H1 (cell line): ENCODE measurements around the gene ROM1. TPM values are rescaled to one million over a fixed set of nuclear protein-coding genes. Genes with fewer than 3 reads are reported as not detected.

ENCODE experiments used
- CTCF ChIA-PET: fragments of 300-600 bp; sonication (Branson Sonifier 250); formaldehyde crosslinking; loops from one replicate; lab custom pipeline; 2021; ENCODE audit not compliant: partially characterized antibody; lab: Charles Lee
- POLR2A ChIA-PET: fragments of 300-600 bp; sonication (Branson Sonifier 250); formaldehyde crosslinking; loops from one replicate; lab custom pipeline; 2021; ENCODE audit warnings: inconsistent platforms; ENCODE audit not compliant: partially characterized antibody; lab: Charles Lee
- DNase-seq, 2 experiments: peaks; one replicate each; pipeline versions ENCODE4 v3.0.0 to v3.0.0-alpha.2; 2010 to 2022; ENCODE audit warnings: low spot score in 2 of 2, low read depth in 1 of 2, mixed read lengths in 1 of 2
- FAIRE-seq: peaks from 2 replicates; lab custom pipeline; 2011; peaks lifted over from hg19 to GRCh38; lab: Jason Lieb, UNC
- H2AFZ ChIP-seq: 2 replicates; pipeline ENCODE4 v1.8.1; 2012; ENCODE audit warnings: low read length, inconsistent platforms
- H2AK5ac ChIP-seq: 2 replicates; pipeline ENCODE4 v1.6.1; 2013; ENCODE audit warnings: low read depth, low read length
- H2BK120ac ChIP-seq: replicated peaks from 2 replicates; pipeline ENCODE3; 2013; ENCODE audit warnings: low read depth, low read length, inconsistent platforms
- H2BK12ac ChIP-seq: 2 replicates; pipeline ENCODE4 v1.6.1; 2013; ENCODE audit warnings: low read depth, low read length
- H2BK15ac ChIP-seq: 2 replicates; pipeline ENCODE4 v1.6.1; 2013; ENCODE audit warnings: low read length
- H2BK20ac ChIP-seq: 2 replicates; pipeline ENCODE4 v1.6.1; 2013; ENCODE audit warnings: low read length
- H2BK5ac ChIP-seq: 2 replicates; pipeline ENCODE4 v1.6.1; 2013; ENCODE audit warnings: low read depth, low read length
- H3K14ac ChIP-seq: 2 replicates; pipeline ENCODE4 v1.6.1; 2013; ENCODE audit warnings: inconsistent platforms; ENCODE audit not compliant: insufficient read length
- H3K18ac ChIP-seq: 2 replicates; pipeline ENCODE4 v1.6.1; 2013; ENCODE audit warnings: low read length; ENCODE audit errors: extremely low read depth
- H3K23ac ChIP-seq: 2 replicates; pipeline ENCODE4 v1.6.1; 2013; ENCODE audit warnings: inconsistent platforms; ENCODE audit not compliant: insufficient read length
- H3K23me2 ChIP-seq: 2 replicates; pipeline ENCODE4 v1.6.1; 2013; ENCODE audit warnings: low read depth, low read length
- H3K27ac ChIP-seq: 2 replicates; pipeline ENCODE4 v1.6.1; 2011; ENCODE audit warnings: low read depth, low read length, inconsistent platforms
- H3K27me3 ChIP-seq, 4 experiments: replicated peaks in 1 of 4; 1 replicate in 1 of 4; 2 replicates in 3 of 4; pipeline versions ENCODE4 v1.6.1 to v1.8.1; 2011 to 2013; ENCODE audit warnings: low read length in 3 of 4, mild to moderate bottlenecking in 3 of 4, inconsistent platforms in 2 of 4, mixed read lengths in 2 of 4, moderate library complexity in 1 of 4; ENCODE audit not compliant: control insufficient read depth in 3 of 4, insufficient read depth in 3 of 4; ENCODE audit errors: extremely low read depth in 1 of 4
- H3K36me3 ChIP-seq, 4 experiments: 2 replicates each; pipeline versions ENCODE4 v1.6.1 to v1.8.1; 2011 to 2013; ENCODE audit warnings: mild to moderate bottlenecking in 4 of 4, low read length in 3 of 4, moderate library complexity in 2 of 4, control low read depth in 1 of 4, inconsistent platforms in 1 of 4; ENCODE audit not compliant: insufficient read depth in 4 of 4, control insufficient read depth in 2 of 4
- H3K4ac ChIP-seq: replicated peaks from 2 replicates; pipeline ENCODE3; 2013; ENCODE audit warnings: low read length, low read depth, mixed read lengths, inconsistent platforms; ENCODE audit not compliant: insufficient read length
- H3K4me1 ChIP-seq, 4 experiments: replicated peaks in 1 of 4; 1 replicate in 1 of 4; 2 replicates in 3 of 4; pipeline versions ENCODE4 v1.6.1 to v1.8.1; 2011 to 2013; ENCODE audit warnings: low read length in 3 of 4, inconsistent platforms in 2 of 4, mixed read lengths in 1 of 4; ENCODE audit not compliant: insufficient read depth in 4 of 4, control insufficient read depth in 3 of 4
- H3K4me2 ChIP-seq, 2 experiments: 2 replicates each; pipeline versions ENCODE4 v1.6.1 to v1.8.1; 2011 to 2013; ENCODE audit warnings: low read depth in 2 of 2, low read length in 2 of 2, control low read depth in 1 of 2, inconsistent platforms in 1 of 2, mild to moderate bottlenecking in 1 of 2; ENCODE audit not compliant: insufficient read depth in 1 of 2
- H3K4me3 ChIP-seq, 4 experiments: fragments of 200-600, 300-600 bp in 1 of 4; sonication (generic), shearing (Covaris generic), sonication (Bioruptor Twin) in 1 of 4; 2 replicates each; pipeline versions ENCODE4 v1.5.1 to v1.8.1; 2011 to 2016; ENCODE audit warnings: low read length in 4 of 4, low read depth in 3 of 4, control low read depth in 2 of 4, inconsistent platforms in 2 of 4, mild to moderate bottlenecking in 2 of 4, mixed read lengths in 1 of 4, moderate library complexity in 1 of 4; ENCODE audit not compliant: insufficient read depth in 2 of 4; ENCODE audit errors: extremely low read depth in 1 of 4
- H3K56ac ChIP-seq: replicated peaks from 2 replicates; pipeline ENCODE3; 2013; ENCODE audit warnings: low read depth, mild to moderate bottlenecking, mixed read lengths, low read length, inconsistent platforms; ENCODE audit not compliant: insufficient read length
- H3K79me1 ChIP-seq: 2 replicates; pipeline ENCODE4 v1.6.1; 2013; ENCODE audit warnings: low read depth, low read length, control low read depth
- H3K79me2 ChIP-seq, 2 experiments: 2 replicates each; pipeline versions ENCODE4 v1.6.1 to v1.8.1; 2012 to 2013; ENCODE audit warnings: low read length in 2 of 2, mild to moderate bottlenecking in 2 of 2, inconsistent platforms in 1 of 2; ENCODE audit not compliant: insufficient read depth in 2 of 2, control insufficient read depth in 1 of 2
- H3K9ac ChIP-seq, 4 experiments: replicated peaks in 1 of 4; 1 replicate in 1 of 4; 2 replicates in 3 of 4; pipeline versions ENCODE4 v1.6.1 to v1.8.1; 2011 to 2013; ENCODE audit warnings: low read depth in 3 of 4, low read length in 3 of 4, control low read depth in 2 of 4, mild to moderate bottlenecking in 2 of 4, moderate library complexity in 2 of 4, inconsistent platforms in 1 of 4; ENCODE audit errors: extremely low read depth in 1 of 4
- H3K9me3 ChIP-seq, 2 experiments: 2 replicates each; pipeline versions ENCODE4 v1.6.1 to v1.8.1; 2012 to 2013; ENCODE audit warnings: mild to moderate bottlenecking in 2 of 2, moderate library complexity in 2 of 2, control low read depth in 1 of 2, inconsistent platforms in 1 of 2, low read depth in 1 of 2, low read length in 1 of 2, mixed read lengths in 1 of 2; ENCODE audit not compliant: insufficient read depth in 2 of 2
- H4K20me1 ChIP-seq, 2 experiments: replicated peaks in 1 of 2; 2 replicates each; pipeline versions ENCODE3 to v1.8.1; 2011 to 2013; ENCODE audit warnings: inconsistent platforms in 2 of 2, low read length in 2 of 2, mild to moderate bottlenecking in 1 of 2; ENCODE audit not compliant: insufficient read depth in 2 of 2, control insufficient read depth in 1 of 2
- H4K5ac ChIP-seq: 2 replicates; pipeline ENCODE4 v1.6.1; 2013; ENCODE audit warnings: low read length, low read depth, mixed read lengths, inconsistent platforms; ENCODE audit not compliant: insufficient read length
- H4K8ac ChIP-seq: 2 replicates; pipeline ENCODE4 v1.8.0; 2013; ENCODE audit warnings: mild to moderate bottlenecking, moderate library complexity, low read length, inconsistent platforms; ENCODE audit not compliant: insufficient read depth; ENCODE audit errors: extremely low read depth
- H4K91ac ChIP-seq: replicated peaks from 2 replicates; pipeline ENCODE3; 2013; ENCODE audit warnings: low read length, mixed read lengths, inconsistent platforms; ENCODE audit not compliant: insufficient read length
- ASH2L ChIP-seq: fragments of 200-600, 300-600 bp; sonication (generic); IDR thresholded peaks from one replicate; pipeline ENCODE4 v1.7.1; 2017; ENCODE audit warnings: low read length
- CHD2 ChIP-seq: IDR thresholded peaks from 2 replicates; pipeline ENCODE4 v1.6.1; 2012; ENCODE audit warnings: low read length, improper control_type of control experiment
- CREB1 ChIP-seq: IDR thresholded peaks from 2 replicates; pipeline ENCODE4 v1.6.1; 2012; ENCODE audit warnings: inconsistent platforms
- KDM4A ChIP-seq: IDR thresholded peaks from one replicate; pipeline ENCODE4 v1.7.1; 2012; ENCODE audit warnings: low read depth, mild to moderate bottlenecking, moderate library complexity, low read length, inconsistent platforms; ENCODE audit not compliant: severe bottlenecking
- POU5F1 ChIP-seq: IDR thresholded peaks from 2 replicates; pipeline ENCODE4 v1.6.1; 2011; ENCODE audit warnings: low read depth, mild to moderate bottlenecking, low read length, moderate library complexity
- SIN3A ChIP-seq, 2 experiments: IDR thresholded peaks in 1 of 2; conservative IDR thresholded peaks in 1 of 2; 2 replicates each; pipeline ENCODE4 v1.6.1; 2011 to 2012; ENCODE audit warnings: low read length in 2 of 2, improper control_type of control experiment in 1 of 2, low read depth in 1 of 2, mild to moderate bottlenecking in 1 of 2
- WGBS, 2 experiments: shearing (Covaris generic) in 1 of 2; methylation state at CpG; one replicate each; pipeline versions ENCODE4 v1.1.6 to v1.1.7; 2013 to 2015; ENCODE audit warnings: low lambda C conversion rate in 2 of 2, mixed read lengths in 2 of 2, inconsistent platforms in 1 of 2, low coverage in 1 of 2, missing lambda C conversion rate in 1 of 2; ENCODE audit not compliant: insufficient replicate concordance in 2 of 2, insufficient coverage in 1 of 2, insufficient read length in 1 of 2; ENCODE audit errors: extremely low coverage in 1 of 2, missing lambda C conversion rate in 1 of 2; 5-methylcytosine and 5-hydroxymethylcytosine counted together
- polyA plus RNA-seq, 7 experiments: library from polyadenylated mRNA; depleted of rRNA in 3 of 7; stranded (reverse) in 5 of 7; unstranded in 2 of 7; fragments of >200 nt in 5 of 7; fragments of 200-250 nt in 2 of 7; gene quantifications; 1 replicate in 5 of 7; 2 replicates in 1 of 7; 4 replicates in 1 of 7; pipeline versions ENCODE4 v1.2.1 to v1.2.3, GENCODE V29; 2011 to 2013; ENCODE audit warnings: missing spikeins in 2 of 7, mixed read lengths in 2 of 7
- total RNA-seq: library from RNA; stranded (reverse); fragmentation: NEBNext Ultra II Directional; extraction: Animal tissue kit (Norgen Biotek cat#: 25700); gene quantifications from 2 replicates; pipeline ENCODE4 v1.2.1, GENCODE V29; 2021
- TF ChIP-seq, protein P1 (sequence below), 3 experiments: IDR thresholded peaks; 1 replicate in 2 of 3; 2 replicates in 1 of 3; pipeline versions ENCODE4 v1.5.1 to v1.6.1; 2011; ENCODE audit warnings: low read length in 3 of 3, mild to moderate bottlenecking in 3 of 3, inconsistent platforms in 2 of 3, low read depth in 1 of 3, moderate library complexity in 1 of 3; ENCODE audit not compliant: insufficient read depth in 1 of 3; ENCODE audit errors: control extremely low read depth in 1 of 3
- TF ChIP-seq, protein P2 (sequence below): IDR thresholded peaks from 2 replicates; pipeline ENCODE4 v1.6.1; 2012; ENCODE audit warnings: inconsistent platforms

The ROM1 gene
- total and polyA plus RNA-seq, 2 of the 8 experiments (the other 6 are each of a cell fraction or from before 2014, with no cell fraction given): 0.86 to 2.2 TPM

DNA sequence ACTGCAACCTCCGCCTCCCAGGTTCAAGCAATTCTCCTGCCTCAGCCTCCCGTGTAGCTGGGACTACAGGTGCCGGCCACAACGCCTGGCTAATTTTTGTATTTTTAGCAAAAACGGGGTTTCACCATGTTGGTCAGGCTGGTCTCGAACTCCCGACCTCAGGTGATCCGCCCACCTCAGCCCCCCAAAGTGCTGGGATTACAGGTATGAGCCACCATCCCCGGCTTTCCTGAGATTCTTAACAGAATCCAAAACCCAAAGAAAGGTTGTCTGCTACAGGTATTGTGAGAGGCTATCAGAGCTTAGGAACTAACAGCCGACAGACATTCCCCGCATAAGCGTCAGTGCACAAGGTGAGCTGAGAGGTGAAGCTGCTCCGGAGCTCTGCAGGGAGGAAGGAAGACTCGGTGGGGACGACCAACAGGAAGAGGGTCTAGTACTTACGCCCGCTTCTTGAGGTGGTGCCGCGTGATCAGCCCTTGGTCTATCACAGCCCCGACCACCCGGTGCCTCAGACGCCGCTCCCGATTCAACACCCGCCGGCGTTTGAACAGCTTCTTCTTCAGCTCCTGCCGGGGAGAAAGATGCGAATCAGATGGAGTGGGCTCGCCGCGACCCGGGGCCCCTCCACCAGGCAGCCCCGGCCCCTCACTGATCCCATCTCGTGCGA, 51.5 kb downstream of the ROM1 start:
- no peak for FAIRE-seq
- Histone ChIP-seq H4K91ac (peak overlapping the region; percentile 67), H3K36me3 (peaks cover 11 to 37% (median 20%) of the 10 kb centered on the region in 4 experiments), H3K56ac (peak overlapping the region; percentile 70), H3K27ac (peak overlapping the region; percentile 81), H3K9me3 (no peaks in the 10 kb centered on the region), H3K4me2 (peak overlapping the region; percentile 56 to 77), H3K4me3 (peak overlapping the region; percentile 83 to 98 (median 95)), H2BK15ac (no peak overlapping the region), H3K4ac (peak overlapping the region; percentile 65), H3K23ac (no peak overlapping the region), H3K18ac (peak overlapping the region; percentile 75), H3K79me2 (peaks cover 7 to 33% of the 10 kb centered on the region in 2 experiments; a peak in 3 of 4 replicates), H3K79me1 (peaks cover 5% of the 10 kb centered on the region), H4K20me1 (peaks cover 5 to 6% of the 10 kb centered on the region in 2 experiments), H2BK120ac (no peak overlapping the region), H2BK20ac (no peak overlapping the region), H2BK5ac (peak overlapping the region; percentile 58), H2BK12ac (0 out of 2 replicates have a peak overlapping the region, but pooled peaks have one; percentile 39), H3K9ac (peak overlapping the region; percentile 76 to 88 (median 82)), H4K8ac (peak overlapping the region; percentile 97), H3K4me1 (peaks cover 4 to 11% (median 8%) of the 10 kb centered on the region in 4 experiments), H2AFZ (no peak overlapping the region), H3K27me3 (no peaks in the 10 kb centered on the region), H2AK5ac (0 out of 2 replicates have a peak overlapping the region, but pooled peaks have one; percentile 26), H3K23me2 (peaks cover 12% of the 10 kb centered on the region), H4K5ac (peak overlapping the region; percentile 91), H3K14ac (no peak overlapping the region)
- WGBS, 2 experiments: 3% methylated on average over 36 of the region's 36 CpGs; no CpG with 5 or more reads in 1 of the 2 experiments
- DNase-seq: no peak
- ChIA-PET CTCF (interaction anchor here (0.7 to 1.9 kb wide), 17 partner anchors 9 to 287 kb away, joined by 3 to 6 read pairs (median 3); partner anchors contain the start of genes B3GAT3, BSCL2, GNG3 and INTS5), POLR2A (interaction anchor here (0.6 to 61.4 kb wide), 69 partner anchors 4 to 1666 kb away, joined by 3 to 2041 read pairs (median 6); partner anchors contain the start of genes B3GAT3, BSCL2, C11orf98 and CSKMT)
- TF ChIP-seq SIN3A (conservative IDR thresholded peaks at IDR 0.05 in 1 of 2, IDR thresholded peaks at IDR 0.05 in 1 of 2; ENCODE audit: low read depth in 1 of 2, low read length in 2 of 2) (peak in 1 of 2 experiments; percentile 53; a peak in 2 of 4 replicates), KDM4A (peak; percentile 43), ASH2L (peak; percentile 41), CREB1 (no peak), CHD2 (no peak), POU5F1 (no peak)
- TF ChIP-seq, protein P1, sequence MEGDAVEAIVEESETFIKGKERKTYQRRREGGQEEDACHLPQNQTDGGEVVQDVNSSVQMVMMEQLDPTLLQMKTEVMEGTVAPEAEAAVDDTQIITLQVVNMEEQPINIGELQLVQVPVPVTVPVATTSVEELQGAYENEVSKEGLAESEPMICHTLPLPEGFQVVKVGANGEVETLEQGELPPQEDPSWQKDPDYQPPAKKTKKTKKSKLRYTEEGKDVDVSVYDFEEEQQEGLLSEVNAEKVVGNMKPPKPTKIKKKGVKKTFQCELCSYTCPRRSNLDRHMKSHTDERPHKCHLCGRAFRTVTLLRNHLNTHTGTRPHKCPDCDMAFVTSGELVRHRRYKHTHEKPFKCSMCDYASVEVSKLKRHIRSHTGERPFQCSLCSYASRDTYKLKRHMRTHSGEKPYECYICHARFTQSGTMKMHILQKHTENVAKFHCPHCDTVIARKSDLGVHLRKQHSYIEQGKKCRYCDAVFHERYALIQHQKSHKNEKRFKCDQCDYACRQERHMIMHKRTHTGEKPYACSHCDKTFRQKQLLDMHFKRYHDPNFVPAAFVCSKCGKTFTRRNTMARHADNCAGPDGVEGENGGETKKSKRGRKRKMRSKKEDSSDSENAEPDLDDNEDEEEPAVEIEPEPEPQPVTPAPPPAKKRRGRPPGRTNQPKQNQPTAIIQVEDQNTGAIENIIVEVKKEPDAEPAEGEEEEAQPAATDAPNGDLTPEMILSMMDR (IDR thresholded peaks at IDR 0.05; ENCODE audit: control extremely low read depth in 1 of 3, insufficient read depth in 1 of 3, low read depth in 1 of 3, low read length in 3 of 3): no peak
- TF ChIP-seq, protein P2, sequence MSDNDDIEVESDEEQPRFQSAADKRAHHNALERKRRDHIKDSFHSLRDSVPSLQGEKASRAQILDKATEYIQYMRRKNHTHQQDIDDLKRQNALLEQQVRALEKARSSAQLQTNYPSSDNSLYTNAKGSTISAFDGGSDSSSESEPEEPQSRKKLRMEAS: peak; percentile 16; the same call in 1 of the 2 replicates
